Right ventricle myocardium inferior (tissue), 1 donor: ENCODE measurements around the gene POLR2H. TPM values are rescaled to one million over a fixed set of nuclear protein-coding genes. Genes with fewer than 3 reads are reported as not detected.

Source experiments
- ATAC-seq: fragments of 200-7000 bp; cut with Tn5 transposase; one replicate; pipeline ENCODE4 v1.9.1; 2020; ENCODE audit warnings: mild to moderate bottlenecking, moderate library complexity
- DNase-seq: peaks from one replicate; pipeline ENCODE4 v3.0.0; 2021; ENCODE audit errors: missing footprints
- intact Hi-C: fragments of 100-400 bp; cut with DNase I; formaldehyde crosslinking; loops from one replicate; pipeline ENCODE4 v1.11.0; 2022
- total RNA-seq: library from RNA; stranded (reverse); fragmentation: NEBNext Ultra II Directional; extraction: Animal tissue kit (Norgen Biotek cat#: 25700); gene quantifications from one replicate; pipeline ENCODE4 v1.2.1, GENCODE V29; 2021
- donor health status: DM: no; HTN: yes; CAD: no; lungs with severe emphysema.

POLR2H gene
- total RNA-seq, 1 donor from 2014 or later = 27.1 TPM

- peak; percentile 78 for ATAC-seq
- no peak for DNase-seq
- intact Hi-C loops = no loop called here
Observed at GRCh38 chr3:184379358-184380184, 18.1 kb downstream of the POLR2H start, which contains the start of gene CHRD. TSS of gene CHRD (plus strand) at chr3:184380054. CDS start at chr3:184380319, 265 bp downstream.

- DNase-seq (no peak), ATAC-seq (peak; percentile 48)
- intact Hi-C loops = no loop called here
Observed at GRCh38 chr3:184380185-184380626, 18.7 kb downstream of the POLR2H start.

- no peak for DNase-seq
- intact Hi-C loops = no loop called here
- ATAC-seq = no peak
Observed at GRCh38 chr3:184380627-184381260, 19.2 kb downstream of the POLR2H start.

GRCh38 chr3:184381261-184382224 lies 20.0 kb downstream of the POLR2H start:
- ATAC-seq = peak; percentile 47
- intact Hi-C loops = no loop called here
- DNase-seq = no peak

- ATAC-seq (no peak), DNase-seq (no peak)
- intact Hi-C loops = no loop called here
Observed at GRCh38 chr3:184382326-184383032, 21.0 kb downstream of the POLR2H start.

- no peak for DNase-seq
- no peak for ATAC-seq
Observed at GRCh38 chr3:184383033-184383740, 21.7 kb downstream of the POLR2H start.

GRCh38 chr3:184384342-184384741 lies 22.8 kb downstream of the POLR2H start:
- ATAC-seq (no peak), DNase-seq (no peak)
- intact Hi-C loops = no loop called here

More at GRCh38 chr3:184383033-184383740, 21.7 kb downstream of the POLR2H start:
- intact Hi-C loops = no loop called here

- DNase-seq (no peak), ATAC-seq (no peak)
- intact Hi-C loops = no loop called here
Observed at GRCh38 chr3:184384856-184385422, 23.4 kb downstream of the POLR2H start.

GRCh38 chr3:184386047-184386806 lies 24.7 kb downstream of the POLR2H start:
- DNase-seq (no peak), ATAC-seq (no peak)
- intact Hi-C loops = no loop called here

GRCh38 chr3:184387174-184387714 lies 25.7 kb downstream of the POLR2H start:
- intact Hi-C loops = no loop called here
- DNase-seq (no peak), ATAC-seq (no peak)

GRCh38 chr3:184388164-184388935 lies 26.8 kb downstream of the POLR2H start:
- DNase-seq (no peak), ATAC-seq (no peak)
- intact Hi-C loops = no loop called here

- ATAC-seq = no peak
- intact Hi-C loops = no loop called here
- DNase-seq = no peak
Observed at GRCh38 chr3:184388936-184389230, 27.4 kb downstream of the POLR2H start.

- ATAC-seq = no peak
- DNase-seq = no peak
- intact Hi-C loops = no loop called here
Observed at GRCh38 chr3:184389384-184389783, 27.9 kb downstream of the POLR2H start.

GRCh38 chr3:184389935-184390528 lies 28.5 kb downstream of the POLR2H start:
- intact Hi-C loops = no loop called here
- DNase-seq (no peak), ATAC-seq (no peak)

GRCh38 chr3:184391266-184391665 lies 29.8 kb downstream of the POLR2H start:
- ATAC-seq (no peak), DNase-seq (no peak)
- intact Hi-C loops = no loop called here

- no peak for ATAC-seq
- no peak for DNase-seq
- intact Hi-C loops = no loop called here
Observed at GRCh38 chr3:184395320-184395660, 33.8 kb downstream of the POLR2H start.
